ENCODE data around the gene TMEM267. TPM values are rescaled to one million over a fixed set of nuclear protein-coding genes. Genes with fewer than 3 reads are reported as not detected.

The TMEM267 gene
- polyA plus RNA-seq, 1 donor from 2014 or later: 8.0 TPM

DNA sequence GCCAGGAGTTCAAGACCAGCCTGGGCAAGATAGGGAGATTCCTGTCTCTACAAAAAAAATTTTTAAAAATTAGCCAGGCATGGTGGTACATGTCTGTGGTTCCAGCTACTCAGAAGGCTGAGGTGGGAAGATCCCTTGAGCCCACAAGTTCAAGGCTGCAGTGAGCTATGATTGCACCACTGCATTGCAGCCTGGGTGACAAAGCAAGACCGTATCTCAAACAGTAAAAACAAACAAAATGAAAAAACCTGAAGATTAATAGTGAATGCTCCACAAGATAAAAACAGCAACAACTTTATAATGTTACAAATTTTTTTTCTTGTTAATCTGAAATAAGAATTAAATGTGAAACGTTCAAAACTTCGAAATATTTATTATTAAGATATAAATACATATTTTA, 2.7 kb upstream of the TMEM267 start:
- Histone ChIP-seq H3K9me2 (ENCODE audit: insufficient read depth, low read length) (no peaks in the 10 kb centered on the region), H2AFZ (ENCODE audit: low read depth, low read length) (no peak overlapping the region), H3K36me3 (ENCODE audit: insufficient read depth, low read length) (no peaks in the 10 kb centered on the region), H3K9ac (ENCODE audit: low read length) (no peak overlapping the region), H3K27me3 (ENCODE audit: insufficient read depth, low read depth, low read length) (no peaks in the 10 kb centered on the region), H3F3A (ENCODE audit: insufficient read depth, low read length, poor library complexity, severe bottlenecking) (no peaks in the 10 kb centered on the region), H3K9me3 (ENCODE audit: low read length) (no peaks in the 10 kb centered on the region), H3K4me3 (ENCODE audit: low read length) (no peak overlapping the region), H3K27ac (ENCODE audit: low read length) (no peak overlapping the region), H3K79me2 (replicated peaks; ENCODE audit: insufficient read depth, low read length) (peaks cover 11% of the 10 kb centered on the region), H3K4me2 (ENCODE audit: low read length) (no peak overlapping the region), H4K20me1 (ENCODE audit: insufficient read depth) (no peaks in the 10 kb centered on the region)
- TF ChIP-seq SMC3 (conservative IDR thresholded peaks at IDR 0.05; ENCODE audit: poor library complexity) (no peak), MXI1 (conservative IDR thresholded peaks at IDR 0.05; ENCODE audit: poor library complexity, severe bottlenecking) (no peak), EP300 (conservative IDR thresholded peaks at IDR 0.05; ENCODE audit: poor library complexity, severe bottlenecking) (no peak), EZH2 (IDR thresholded peaks at IDR 0.05; ENCODE audit: borderline replicate concordance, insufficient read depth, low read length, poor library complexity, severe bottlenecking) (no peak), POLR2AphosphoS5 (IDR thresholded peaks at IDR 0.05) (no peak), TAF1 (IDR thresholded peaks at IDR 0.05; ENCODE audit: low read depth) (no peak)
- TF ChIP-seq, protein P1, sequence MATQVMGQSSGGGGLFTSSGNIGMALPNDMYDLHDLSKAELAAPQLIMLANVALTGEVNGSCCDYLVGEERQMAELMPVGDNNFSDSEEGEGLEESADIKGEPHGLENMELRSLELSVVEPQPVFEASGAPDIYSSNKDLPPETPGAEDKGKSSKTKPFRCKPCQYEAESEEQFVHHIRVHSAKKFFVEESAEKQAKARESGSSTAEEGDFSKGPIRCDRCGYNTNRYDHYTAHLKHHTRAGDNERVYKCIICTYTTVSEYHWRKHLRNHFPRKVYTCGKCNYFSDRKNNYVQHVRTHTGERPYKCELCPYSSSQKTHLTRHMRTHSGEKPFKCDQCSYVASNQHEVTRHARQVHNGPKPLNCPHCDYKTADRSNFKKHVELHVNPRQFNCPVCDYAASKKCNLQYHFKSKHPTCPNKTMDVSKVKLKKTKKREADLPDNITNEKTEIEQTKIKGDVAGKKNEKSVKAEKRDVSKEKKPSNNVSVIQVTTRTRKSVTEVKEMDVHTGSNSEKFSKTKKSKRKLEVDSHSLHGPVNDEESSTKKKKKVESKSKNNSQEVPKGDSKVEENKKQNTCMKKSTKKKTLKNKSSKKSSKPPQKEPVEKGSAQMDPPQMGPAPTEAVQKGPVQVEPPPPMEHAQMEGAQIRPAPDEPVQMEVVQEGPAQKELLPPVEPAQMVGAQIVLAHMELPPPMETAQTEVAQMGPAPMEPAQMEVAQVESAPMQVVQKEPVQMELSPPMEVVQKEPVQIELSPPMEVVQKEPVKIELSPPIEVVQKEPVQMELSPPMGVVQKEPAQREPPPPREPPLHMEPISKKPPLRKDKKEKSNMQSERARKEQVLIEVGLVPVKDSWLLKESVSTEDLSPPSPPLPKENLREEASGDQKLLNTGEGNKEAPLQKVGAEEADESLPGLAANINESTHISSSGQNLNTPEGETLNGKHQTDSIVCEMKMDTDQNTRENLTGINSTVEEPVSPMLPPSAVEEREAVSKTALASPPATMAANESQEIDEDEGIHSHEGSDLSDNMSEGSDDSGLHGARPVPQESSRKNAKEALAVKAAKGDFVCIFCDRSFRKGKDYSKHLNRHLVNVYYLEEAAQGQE (IDR thresholded peaks at IDR 0.05; ENCODE audit: borderline replicate concordance): no peak
- TF ChIP-seq, protein P2, sequence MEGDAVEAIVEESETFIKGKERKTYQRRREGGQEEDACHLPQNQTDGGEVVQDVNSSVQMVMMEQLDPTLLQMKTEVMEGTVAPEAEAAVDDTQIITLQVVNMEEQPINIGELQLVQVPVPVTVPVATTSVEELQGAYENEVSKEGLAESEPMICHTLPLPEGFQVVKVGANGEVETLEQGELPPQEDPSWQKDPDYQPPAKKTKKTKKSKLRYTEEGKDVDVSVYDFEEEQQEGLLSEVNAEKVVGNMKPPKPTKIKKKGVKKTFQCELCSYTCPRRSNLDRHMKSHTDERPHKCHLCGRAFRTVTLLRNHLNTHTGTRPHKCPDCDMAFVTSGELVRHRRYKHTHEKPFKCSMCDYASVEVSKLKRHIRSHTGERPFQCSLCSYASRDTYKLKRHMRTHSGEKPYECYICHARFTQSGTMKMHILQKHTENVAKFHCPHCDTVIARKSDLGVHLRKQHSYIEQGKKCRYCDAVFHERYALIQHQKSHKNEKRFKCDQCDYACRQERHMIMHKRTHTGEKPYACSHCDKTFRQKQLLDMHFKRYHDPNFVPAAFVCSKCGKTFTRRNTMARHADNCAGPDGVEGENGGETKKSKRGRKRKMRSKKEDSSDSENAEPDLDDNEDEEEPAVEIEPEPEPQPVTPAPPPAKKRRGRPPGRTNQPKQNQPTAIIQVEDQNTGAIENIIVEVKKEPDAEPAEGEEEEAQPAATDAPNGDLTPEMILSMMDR (IDR thresholded peaks at IDR 0.05; ENCODE audit: poor library complexity, severe bottlenecking): no peak

DNA sequence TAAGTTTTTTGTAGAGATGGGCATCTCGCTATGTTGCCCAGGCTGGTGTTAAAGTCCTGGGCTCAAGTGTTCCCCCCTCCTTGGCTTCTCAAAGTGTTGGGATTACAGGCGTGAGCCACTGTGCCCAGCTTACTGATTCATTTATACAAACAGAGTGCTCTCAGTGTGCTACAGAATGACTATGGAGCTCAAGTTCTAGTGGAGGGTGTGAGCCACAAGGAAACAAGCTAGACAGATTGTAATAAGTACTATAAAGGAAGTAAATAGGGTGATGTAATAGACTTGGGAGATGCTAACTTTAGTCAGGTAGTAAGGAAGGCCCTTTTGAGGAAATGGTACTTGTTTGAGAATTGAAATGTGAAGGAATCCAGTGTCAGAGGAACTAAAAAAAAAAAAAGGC, 1.7 kb upstream of the TMEM267 start:
- no peak overlapping the region for H3K4me2 ChIP-seq (ENCODE audit: low read length)
- H3K79me2 ChIP-seq (replicated peaks; ENCODE audit: insufficient read depth, low read length): peaks cover 11% of the 10 kb centered on the region
- no peaks in the 10 kb centered on the region for H3K36me3 ChIP-seq (ENCODE audit: insufficient read depth, low read length)
- no peaks in the 10 kb centered on the region for H3K9me3 ChIP-seq (ENCODE audit: low read length)
- no peak overlapping the region for H3K4me3 ChIP-seq (ENCODE audit: low read length)
- H3K9ac ChIP-seq (ENCODE audit: low read length): no peak overlapping the region
- no peaks in the 10 kb centered on the region for H3K9me2 ChIP-seq (ENCODE audit: insufficient read depth, low read length)
- no peak overlapping the region for H2AFZ ChIP-seq (ENCODE audit: low read depth, low read length)
- TF ChIP-seq MXI1 (conservative IDR thresholded peaks at IDR 0.05; ENCODE audit: poor library complexity, severe bottlenecking): no peak
- no peak for TF ChIP-seq POLR2AphosphoS5 (IDR thresholded peaks at IDR 0.05)
- TF ChIP-seq, protein P1 (IDR thresholded peaks at IDR 0.05; ENCODE audit: borderline replicate concordance): no peak
- TF ChIP-seq SMC3 (conservative IDR thresholded peaks at IDR 0.05; ENCODE audit: poor library complexity): no peak
- no peak for TF ChIP-seq EZH2 (IDR thresholded peaks at IDR 0.05; ENCODE audit: borderline replicate concordance, insufficient read depth, low read length, poor library complexity, severe bottlenecking)
- TF ChIP-seq, protein P2 (IDR thresholded peaks at IDR 0.05; ENCODE audit: poor library complexity, severe bottlenecking): no peak
- no peak for TF ChIP-seq TAF1 (IDR thresholded peaks at IDR 0.05; ENCODE audit: low read depth)
- no peak for TF ChIP-seq RAD21 (conservative IDR thresholded peaks at IDR 0.05)
- TF ChIP-seq EP300 (conservative IDR thresholded peaks at IDR 0.05; ENCODE audit: poor library complexity, severe bottlenecking): no peak
- H4K20me1 ChIP-seq (ENCODE audit: insufficient read depth): no peaks in the 10 kb centered on the region
- H3F3A ChIP-seq (ENCODE audit: insufficient read depth, low read length, poor library complexity, severe bottlenecking): no peaks in the 10 kb centered on the region
- H3K27me3 ChIP-seq (ENCODE audit: insufficient read depth, low read depth, low read length): no peaks in the 10 kb centered on the region
- H3K27ac ChIP-seq (ENCODE audit: low read length): no peak overlapping the region

All from neural cell (in vitro differentiated cells).